Ammon's horn (tissue), 1 donor: ENCODE data around the gene DAAM1.

Experiments used
- DNase-seq: peaks from one replicate; pipeline ENCODE4 v3.0.0-alpha.2; 2016; ENCODE audit warnings: low spot score

DAAM1 gene

DNA sequence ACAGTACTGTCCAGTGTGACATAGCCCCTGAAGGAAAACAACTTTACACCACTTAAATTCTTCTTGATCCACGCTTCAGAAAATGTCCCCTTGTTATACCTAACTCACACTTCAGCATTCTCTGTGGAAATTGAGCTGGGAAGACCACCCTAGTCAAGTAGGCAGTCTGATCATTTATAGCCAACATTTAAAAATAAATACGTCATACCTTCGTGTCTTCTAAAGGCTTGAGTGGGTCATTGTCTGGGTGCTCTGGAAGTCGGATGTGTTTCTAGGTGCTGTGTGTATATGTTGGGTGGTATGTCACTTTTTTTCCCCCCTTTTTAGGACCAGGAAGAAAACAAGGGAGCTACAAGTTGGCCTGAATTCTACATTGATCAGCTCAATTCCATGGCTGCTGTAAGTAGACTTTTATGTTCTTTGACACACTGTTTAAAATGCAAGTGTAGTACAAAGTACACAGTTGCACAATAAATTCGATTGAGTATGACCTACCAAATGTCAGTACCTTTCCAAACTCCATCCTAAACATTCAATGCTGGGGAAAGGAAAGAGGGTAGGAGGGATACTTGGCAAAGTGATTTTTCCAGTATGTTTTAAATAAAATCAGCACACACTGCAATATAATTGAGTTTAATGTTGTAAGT, 126.6 kb downstream of the DAAM1 start:
- no peak for DNase-seq

DNA sequence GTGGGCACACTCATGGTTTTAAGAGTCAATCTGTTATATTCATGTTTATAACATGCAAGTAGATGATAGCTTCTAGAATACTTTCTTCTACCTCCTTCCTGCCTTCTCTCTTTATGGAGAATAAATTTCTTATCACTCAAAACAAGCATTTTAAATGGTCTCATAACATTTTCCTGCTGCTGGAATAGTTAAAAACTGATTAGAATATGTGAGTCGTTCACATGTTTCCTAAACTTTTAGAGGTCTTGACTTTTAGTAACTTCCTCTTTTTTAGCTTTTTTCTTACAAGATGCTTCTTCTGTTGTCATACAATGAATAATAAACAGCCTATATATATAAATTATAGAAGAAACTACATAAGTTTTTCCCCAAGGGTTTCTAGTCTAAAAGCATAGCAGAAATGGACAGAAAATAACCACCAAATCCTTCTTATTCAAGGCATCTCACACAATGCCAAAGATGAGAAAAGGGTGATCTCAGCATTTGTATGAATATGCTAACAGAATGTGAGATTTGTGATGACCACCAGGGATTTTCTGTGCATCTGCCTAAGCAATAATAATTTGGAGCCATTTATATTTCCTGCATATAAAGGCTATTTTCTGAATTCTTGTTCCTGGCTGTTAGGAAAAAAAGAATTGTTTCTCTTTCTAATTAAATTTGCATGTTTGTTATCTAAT, 127.8 kb downstream of the DAAM1 start:
- DNase-seq = no peak

DNA sequence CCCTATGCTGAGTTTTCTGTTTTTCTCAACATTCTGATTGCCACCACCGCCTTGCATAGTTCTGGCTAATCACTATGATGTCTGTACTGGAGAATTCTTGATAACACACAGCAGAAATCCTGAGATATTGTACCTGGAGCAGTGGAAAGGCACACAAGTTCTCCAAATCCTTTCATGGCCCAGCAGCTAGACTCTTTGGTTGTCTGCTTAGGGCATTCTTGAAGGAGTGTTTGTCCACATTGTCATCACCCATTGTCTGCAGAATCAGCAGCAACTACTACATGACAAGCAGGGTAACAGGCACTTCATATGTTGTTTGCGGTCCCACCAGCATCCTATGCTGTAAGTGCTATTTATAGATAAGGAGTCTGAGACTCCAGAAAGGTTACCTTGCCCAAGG, 128.9 kb downstream of the DAAM1 start:
- DNase-seq = no peak

DNA sequence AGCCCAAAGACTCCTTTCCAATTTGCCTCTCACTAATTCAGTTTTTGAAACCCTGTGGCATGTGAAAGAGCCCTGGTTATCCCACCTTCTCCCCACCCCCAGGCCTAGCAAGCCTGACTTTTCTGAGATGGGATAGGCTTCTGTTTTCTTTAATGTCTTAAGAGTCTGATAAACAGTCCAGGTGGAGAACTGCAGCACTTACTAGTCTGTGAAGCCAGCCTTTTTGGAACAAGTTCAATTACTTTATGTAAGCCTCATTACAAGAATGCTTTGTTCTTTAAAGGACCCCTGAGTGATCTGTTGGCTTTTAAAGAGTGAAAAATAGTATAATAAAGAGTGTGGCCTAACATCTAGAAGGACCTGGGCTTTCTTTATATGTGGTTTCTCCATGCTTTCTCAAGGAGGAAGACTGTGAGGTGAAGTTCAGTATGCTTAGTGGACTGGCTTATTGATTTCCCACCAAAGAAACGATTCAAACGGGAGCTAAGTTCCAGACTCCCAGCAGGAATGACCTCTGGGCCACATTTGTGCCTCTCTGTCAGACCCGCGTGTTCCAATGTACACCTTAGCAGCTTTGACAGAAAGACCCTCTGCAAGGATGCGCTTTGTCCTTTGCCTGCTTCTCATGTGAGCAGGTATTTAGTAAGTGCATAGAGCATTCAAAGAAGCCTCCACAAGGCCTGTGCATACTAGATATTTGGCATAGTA, 129.5 kb downstream of the DAAM1 start:
- DNase-seq = no peak

DNA sequence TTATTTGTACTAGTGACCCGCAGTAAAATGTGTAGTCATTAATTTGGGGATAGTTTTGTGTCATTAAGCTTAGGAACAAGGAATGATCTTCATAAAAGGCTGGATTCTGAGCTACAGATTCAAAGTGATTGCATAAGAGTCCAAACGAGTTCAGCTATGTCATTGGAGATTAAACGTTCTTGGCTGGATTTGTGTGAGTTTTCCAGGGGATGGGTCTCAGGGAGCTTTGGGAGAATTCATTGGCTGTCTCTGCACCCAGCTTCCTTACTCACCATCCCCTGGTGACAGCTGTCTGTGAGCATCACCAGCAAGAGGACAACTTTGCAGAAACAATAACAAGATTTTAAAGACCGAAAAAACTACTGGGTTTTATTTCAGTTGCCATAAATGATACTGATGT, 130.4 kb downstream of the DAAM1 start:
- no peak for DNase-seq

DNA sequence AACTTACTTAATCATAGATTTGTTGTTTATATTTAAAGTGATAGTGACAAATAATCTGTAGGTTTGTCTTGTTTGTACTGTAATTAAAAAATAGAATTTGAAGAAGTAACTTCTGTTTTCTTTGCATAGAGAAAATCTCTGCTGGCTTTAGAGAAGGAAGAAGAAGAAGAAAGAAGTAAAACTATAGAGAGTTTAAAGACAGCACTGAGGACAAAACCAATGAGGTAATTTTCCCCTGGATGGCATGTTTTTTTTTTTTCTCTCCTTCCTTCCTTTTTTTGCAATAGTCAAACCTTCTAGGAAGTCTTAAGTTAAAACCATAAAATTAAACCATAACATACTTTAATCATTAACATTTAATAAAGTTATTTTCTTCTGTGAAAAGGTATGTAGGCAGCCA, 131.9 kb downstream of the DAAM1 start:
- no peak for DNase-seq

DNA sequence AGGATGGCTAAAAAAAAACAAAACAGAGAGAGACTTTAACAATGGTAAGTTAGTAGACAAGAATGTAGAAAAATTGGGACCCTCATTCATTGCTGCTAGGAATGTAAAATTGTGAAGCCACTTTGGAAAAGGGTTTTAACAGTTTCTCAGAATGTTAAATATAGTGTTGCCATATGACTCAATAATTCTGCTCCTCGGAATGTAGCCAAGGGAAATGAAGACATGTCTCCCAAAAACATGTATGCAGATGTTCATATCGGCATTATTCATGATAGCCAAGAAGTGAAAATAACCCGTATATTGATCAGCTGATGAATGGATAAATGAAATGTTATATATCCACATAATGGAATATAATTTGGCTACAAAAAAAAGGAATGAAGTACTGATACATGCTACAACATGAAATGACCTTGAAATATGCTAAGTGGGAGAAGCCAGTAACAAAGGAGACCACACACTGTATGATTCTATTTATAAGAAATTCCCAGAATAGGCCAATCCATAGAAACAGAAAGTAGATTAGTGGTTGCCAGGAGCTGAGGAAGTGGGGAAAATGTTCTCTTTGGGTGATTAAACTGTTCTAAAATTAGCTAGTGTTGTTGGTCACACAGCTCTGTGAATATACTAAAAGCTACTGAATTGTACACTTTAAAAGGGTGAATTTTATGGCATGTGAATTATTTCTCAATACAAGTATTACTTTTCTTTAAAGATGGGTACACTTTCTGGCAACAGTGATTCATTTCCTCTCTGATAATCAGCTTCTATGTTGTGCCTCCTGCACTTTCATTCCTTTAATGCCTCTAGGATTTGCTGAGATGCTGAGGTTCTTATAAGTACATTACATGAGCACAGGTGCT, 132.5 kb downstream of the DAAM1 start:
- peak; percentile 47 for DNase-seq

DNA sequence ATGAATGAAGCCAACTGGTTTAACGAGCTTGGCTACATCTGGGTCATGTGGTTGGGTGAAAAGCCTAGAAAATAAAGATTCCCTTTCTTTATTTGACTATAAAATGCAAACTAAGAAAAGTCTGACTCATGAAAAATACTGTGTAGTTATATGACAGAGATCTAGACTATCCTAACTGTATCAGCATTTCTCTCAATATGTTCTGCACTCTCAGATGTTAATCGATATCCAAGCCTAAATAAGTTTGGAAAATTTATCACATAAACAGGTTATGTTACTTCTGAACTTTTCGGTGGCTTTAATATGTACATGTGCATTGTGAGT, 133.1 kb downstream of the DAAM1 start:
- no peak for DNase-seq

DNA sequence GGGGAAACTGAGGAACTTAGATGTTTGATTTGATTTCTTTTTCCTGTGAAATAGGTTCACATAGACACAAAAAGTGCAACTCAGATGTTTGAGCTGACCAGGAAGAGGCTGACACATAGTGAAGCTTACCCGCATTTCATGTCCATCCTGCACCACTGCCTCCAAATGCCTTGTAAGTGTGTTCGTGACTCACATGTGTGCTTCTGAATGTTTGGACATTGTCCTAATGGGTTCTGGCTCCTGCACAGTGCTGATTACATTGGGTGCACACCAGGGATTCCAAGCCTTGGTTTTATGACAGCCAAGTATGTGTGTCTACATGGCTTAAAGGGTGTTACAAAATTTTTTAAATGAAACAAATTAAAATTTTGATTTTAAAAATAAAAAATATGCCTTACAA, 137.4 kb downstream of the DAAM1 start:
- no peak for DNase-seq

DNA sequence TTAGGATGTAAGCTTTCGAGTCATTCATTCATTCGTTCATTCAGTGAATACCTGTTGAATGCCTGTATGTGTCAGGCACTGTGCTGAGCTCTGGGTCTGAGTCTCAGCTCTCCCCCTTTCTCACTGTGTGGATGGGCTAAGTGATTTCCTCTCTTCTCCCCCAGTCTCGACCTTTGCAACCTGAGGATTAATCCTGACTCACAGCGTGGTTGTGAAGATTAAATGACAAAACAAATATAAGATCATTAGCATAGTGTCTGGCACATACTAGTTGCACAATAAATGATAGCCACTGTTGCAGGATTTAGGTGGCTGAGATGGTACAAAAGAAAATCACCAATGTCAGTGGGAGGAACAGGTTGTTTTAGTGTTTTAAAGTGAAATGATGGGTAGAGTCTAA, 140.0 kb downstream of the DAAM1 start:
- no peak for DNase-seq

DNA sequence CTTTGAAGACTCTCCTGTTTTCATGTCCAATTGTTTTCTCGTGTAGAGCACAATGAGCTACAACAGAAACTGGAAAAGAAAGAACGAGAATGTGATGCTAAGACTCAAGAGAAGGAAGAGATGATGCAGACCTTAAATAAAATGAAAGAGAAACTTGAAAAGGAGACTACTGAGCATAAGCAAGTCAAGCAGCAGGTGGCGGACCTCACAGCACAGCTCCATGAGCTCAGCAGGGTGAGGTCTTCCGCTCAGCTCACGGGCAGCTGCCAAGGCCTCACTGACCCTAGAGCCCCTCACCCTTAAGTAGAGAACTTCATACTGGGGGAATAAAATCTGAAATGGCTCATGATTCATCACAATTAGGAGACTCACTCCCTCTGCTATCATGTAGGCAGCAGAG, 142.0 kb downstream of the DAAM1 start:
- no peak for DNase-seq

DNA sequence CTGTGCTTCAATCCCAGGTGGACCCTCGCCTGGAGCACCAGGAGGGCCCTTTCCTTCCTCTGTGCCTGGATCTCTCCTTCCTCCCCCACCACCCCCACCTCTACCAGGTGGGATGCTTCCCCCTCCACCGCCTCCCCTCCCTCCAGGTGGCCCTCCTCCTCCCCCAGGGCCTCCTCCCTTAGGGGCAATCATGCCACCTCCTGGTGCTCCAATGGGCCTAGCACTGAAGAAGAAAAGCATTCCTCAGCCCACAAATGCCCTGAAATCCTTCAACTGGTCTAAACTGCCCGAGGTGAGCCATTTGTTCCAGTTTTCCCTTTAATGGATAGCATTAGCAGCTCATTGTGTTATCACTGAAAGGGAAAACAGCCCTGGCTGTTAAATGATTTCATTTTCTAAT, 142.8 kb downstream of the DAAM1 start:
- DNase-seq = no peak

DNA sequence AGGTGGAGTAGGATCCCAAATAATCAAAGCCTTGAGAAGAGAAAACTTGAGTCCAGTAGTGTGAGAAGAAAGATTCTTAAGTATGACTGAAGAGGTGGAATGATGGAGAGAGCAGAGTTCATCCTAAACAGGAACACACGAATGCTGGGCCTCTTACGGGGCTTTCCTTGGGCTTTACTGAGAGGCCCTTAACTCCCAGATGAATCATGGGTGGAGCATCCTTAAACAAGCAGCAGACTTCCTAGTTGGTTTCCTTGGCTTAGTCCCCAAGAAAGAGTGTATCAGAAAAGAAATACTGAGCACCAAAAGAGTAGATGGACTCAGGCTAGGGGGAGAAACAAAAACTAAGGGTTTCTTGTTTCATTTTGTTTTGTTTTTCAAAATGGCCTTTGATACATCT, 144.3 kb downstream of the DAAM1 start:
- no peak for DNase-seq

DNA sequence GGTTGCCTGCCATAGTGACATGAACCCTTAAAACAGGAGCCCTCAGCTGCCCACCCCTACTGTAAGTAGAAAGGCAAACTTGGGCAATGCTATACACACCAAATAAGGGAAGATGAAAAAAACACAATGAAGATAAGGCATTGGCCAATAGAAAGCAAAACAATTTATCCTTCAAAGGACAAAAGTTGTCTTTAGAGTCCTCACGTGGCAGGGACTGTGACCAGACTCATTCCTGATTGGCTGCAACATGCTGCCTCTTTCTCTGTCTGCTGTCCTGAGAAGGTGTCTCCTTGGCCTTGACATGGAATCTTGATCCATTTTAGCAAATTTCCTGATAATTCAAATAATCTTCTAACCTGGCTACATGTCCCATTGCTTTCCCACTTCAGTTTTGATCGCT, 144.8 kb downstream of the DAAM1 start:
- no peak for DNase-seq

DNA sequence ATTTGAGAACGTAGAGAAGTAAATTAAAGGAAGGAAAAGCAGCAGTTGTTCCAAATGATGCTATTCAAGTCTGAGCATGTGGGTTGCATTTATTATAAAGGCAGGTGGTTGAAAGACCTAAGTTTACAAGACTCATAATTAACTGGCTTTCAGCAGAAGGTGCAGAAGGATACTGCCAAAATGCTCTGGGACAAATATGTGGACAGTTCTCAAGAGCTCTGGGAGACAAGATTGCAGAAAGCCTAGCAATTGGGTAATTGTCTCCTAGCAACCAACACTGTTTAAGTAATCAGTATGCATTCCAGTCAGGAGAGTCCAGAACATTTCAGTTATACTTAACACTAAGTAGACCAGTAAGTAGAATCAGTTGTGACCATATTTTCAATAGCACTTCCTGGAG, 145.2 kb downstream of the DAAM1 start:
- peak; percentile 80 for DNase-seq

DNA sequence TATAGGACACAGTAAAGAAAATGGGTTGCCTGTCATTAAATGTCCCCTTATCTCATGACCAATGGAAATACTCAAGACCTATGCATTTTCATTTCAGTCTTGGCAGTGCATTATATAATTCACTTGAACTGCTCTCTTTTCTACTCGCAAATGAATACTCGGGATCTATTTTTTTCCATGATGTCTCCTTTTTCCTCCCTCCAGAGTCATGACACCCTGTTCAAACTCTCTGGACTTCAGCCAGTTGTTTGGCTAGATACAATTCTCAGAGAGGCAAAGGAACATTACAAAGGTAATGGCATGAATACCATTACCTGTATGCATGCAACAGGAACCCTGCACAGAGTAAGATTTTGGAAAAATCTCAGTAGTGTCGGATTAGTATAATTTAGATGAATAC, 145.8 kb downstream of the DAAM1 start:
- DNase-seq = no peak

DNA sequence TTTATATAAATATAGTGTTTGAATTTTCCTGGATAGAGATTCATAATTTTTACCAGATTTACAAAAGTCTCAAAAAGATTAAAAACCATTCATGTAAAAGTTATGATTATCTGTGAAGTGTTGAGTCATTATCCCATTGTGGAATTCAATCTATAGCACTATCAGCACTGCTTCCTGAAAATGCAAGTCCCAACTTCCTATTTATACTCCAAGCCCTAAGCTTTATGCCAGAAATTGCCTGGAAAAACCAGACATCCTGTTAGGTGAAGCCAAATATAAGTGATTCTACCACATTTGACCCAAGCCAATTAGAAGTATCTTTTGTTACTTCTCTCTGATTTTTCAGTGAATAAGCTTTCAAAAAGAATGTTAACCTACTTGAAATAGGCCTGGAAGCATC, 147.6 kb downstream of the DAAM1 start:
- DNase-seq = no peak

DNA sequence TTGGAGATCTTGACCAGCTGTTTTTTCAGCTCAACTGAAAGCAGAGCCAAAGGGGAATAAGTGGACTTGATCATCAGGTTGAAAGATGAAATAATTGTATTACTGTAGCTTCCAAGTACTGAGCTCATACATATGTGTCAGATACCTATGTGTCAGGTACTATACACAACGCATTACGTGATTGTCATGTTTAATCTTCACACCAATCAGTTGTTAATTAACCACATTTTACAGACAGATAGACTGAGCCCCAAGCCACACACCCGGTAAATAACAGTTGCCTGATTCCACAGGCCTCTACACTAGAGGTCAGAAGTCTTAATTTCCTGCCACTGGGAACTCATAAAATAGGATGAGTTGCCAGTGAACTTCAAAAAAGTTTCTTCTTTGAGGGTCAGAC, 148.2 kb downstream of the DAAM1 start:
- DNase-seq = no peak

DNA sequence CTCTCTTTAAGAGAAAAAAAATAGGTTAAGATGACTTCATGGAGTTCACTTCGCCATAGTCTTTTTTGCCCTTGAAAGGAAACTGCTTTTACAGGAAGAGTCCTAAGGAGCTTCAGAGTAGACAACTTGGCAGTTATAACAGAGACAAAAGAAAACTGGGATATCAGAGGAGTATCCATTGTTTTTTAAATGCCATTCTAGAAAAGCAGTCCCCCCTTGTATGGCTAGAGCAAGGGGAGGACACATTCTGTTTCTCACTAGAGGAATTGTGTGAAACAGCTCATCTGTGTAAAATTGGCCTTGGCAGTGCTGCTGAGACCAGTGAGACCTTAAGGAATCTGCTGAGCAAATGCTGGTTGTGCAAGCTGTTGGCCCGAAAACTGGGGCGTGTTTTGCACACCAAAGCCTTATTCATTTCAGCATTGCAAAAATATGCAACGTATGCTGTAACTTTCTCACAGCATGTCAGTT, 148.7 kb downstream of the DAAM1 start:
- peak; percentile 64 for DNase-seq

DNA sequence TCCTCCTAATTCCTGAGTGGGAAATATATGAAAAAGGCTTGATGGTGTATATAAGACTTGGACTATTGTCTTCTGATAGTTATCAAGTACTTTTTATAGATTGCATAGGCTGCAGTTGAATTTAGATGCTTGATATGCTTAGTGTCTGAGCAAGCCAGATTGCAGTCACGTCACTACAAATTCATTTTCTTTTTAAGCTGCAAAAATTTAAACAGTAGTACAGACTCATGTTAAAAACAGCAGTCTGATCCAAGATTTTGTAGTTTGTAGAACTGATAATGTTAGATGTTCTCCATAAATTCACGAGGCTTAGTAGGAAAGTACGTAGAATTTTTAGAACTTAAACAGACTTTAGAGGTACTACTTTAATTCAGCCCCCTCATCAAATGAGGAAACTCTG, 150.3 kb downstream of the DAAM1 start:
- DNase-seq = no peak

DNA sequence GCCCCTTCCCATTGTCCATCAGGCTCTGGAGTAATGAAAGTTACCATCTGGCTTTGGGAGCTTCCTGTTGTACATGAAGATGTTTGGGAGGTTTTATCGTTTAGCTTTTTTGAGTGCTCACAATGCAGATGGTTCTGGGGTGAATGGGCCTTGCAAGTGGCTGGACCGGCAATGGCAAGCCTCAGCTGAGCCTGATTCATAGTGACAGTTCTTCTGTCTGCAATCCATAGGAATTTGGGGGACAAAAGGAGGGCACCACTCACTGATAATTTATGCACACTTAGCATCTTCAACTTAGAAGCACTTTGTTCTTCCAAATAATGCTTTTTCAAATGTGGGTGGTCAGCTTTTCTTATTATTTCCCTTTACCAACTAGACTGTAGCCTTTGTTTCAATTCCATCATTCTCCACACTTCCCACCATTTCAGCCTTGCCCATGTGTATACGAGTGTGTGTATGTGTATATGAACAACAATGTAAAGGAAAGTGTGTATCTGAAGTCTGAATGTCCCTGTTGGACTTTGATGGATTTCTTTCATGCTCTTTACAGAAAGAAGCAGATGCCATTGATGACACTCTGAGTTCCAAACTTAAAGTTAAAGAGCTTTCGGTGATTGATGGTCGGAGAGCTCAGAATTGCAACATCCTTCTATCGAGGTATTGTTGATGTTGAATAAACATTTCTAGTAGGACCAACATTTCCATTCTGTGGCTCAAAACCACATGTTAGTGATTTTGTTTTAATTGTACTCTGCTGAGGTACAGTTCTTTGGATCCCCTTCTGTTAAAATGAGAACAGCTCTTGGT, 151.3 kb downstream of the DAAM1 start:
- no peak for DNase-seq
